NCI-H2029 treated with DMSO at 0.1 percent for 48 hours (cell line): Measurements from ENCODE around the gene SMC5.
A peak's percentile ranks its signal among the peaks of the same experiment; 100 is the strongest.
"Not testable (repeated sequence)": the region's sequence is repeated elsewhere in the genome, so short reads cannot be mapped to it uniquely, and the experiment has no call there.

Source experiments
- DNase-seq: peaks from one replicate; lab custom pipeline; 2025; lab: John Stamatoyannopoulos, UW

SMC5 gene

GRCh38 chr9:70258692-70259511 lies at the start of gene SMC5:
TSS of gene SMC5 (plus strand) at chr9:70258978. CDS start at chr9:70259079, 101 bp downstream.
- DNase-seq = peak; percentile 77

GRCh38 chr9:70217029-70217428 lies 41.7 kb upstream of the SMC5 start:
- DNase-seq = no peak

- no peak for DNase-seq
Measured at GRCh38 chr9:70218767-70219166, 40.0 kb upstream of the SMC5 start.

GRCh38 chr9:70220216-70220615 lies 38.6 kb upstream of the SMC5 start:
- DNase-seq = no peak

- no peak for DNase-seq
Measured at GRCh38 chr9:70222354-70222753, 36.4 kb upstream of the SMC5 start.

GRCh38 chr9:70228118-70228517 lies 30.7 kb upstream of the SMC5 start:
- no peak for DNase-seq

GRCh38 chr9:70228611-70229010 lies 30.2 kb upstream of the SMC5 start:
- DNase-seq = no peak

GRCh38 chr9:70229026-70229425 lies 29.8 kb upstream of the SMC5 start:
- DNase-seq = no peak

GRCh38 chr9:70229579-70229978 lies 29.2 kb upstream of the SMC5 start:
- no peak for DNase-seq

- DNase-seq = no peak
Measured at GRCh38 chr9:70232476-70232875, 26.3 kb upstream of the SMC5 start.

GRCh38 chr9:70234208-70234607 lies 24.6 kb upstream of the SMC5 start:
- DNase-seq = not testable (repeated sequence)

GRCh38 chr9:70245952-70246351 lies 12.8 kb upstream of the SMC5 start:
- not testable (repeated sequence) for DNase-seq

GRCh38 chr9:70250221-70250620 lies 8.6 kb upstream of the SMC5 start:
- DNase-seq = no peak

GRCh38 chr9:70255486-70255885 lies 3.3 kb upstream of the SMC5 start:
- DNase-seq = no peak

GRCh38 chr9:70256123-70256551 lies 2.6 kb upstream of the SMC5 start:
- DNase-seq = no peak

- no peak for DNase-seq
Measured at GRCh38 chr9:70257502-70257901, 1.3 kb upstream of the SMC5 start.

- DNase-seq = peak; percentile 56
Measured at GRCh38 chr9:70257991-70258691, 637 bp upstream of the SMC5 start.

GRCh38 chr9:70259512-70259802 lies 679 bp downstream of the SMC5 start:
- no peak for DNase-seq

- no peak for DNase-seq
Measured at GRCh38 chr9:70260007-70260443, 1.2 kb downstream of the SMC5 start.

- no peak for DNase-seq
Measured at GRCh38 chr9:70260606-70261005, 1.8 kb downstream of the SMC5 start.

- DNase-seq = no peak
Measured at GRCh38 chr9:70261131-70261870, 2.5 kb downstream of the SMC5 start.

- no peak for DNase-seq
Measured at GRCh38 chr9:70262366-70262765, 3.6 kb downstream of the SMC5 start.

- DNase-seq = no peak
Measured at GRCh38 chr9:70262948-70263347, 4.2 kb downstream of the SMC5 start.
